Measurements from ENCODE around the gene USHBP1. TPM values are rescaled to one million over a fixed set of nuclear protein-coding genes. Genes with fewer than 3 reads are reported as not detected.

The USHBP1 gene
- total and polyA plus RNA-seq, 2 of the 13 experiments (the other 11 are each of a cell fraction or from before 2014, with no cell fraction given) = 0.15 to 1.5 TPM

- no peak for TF ChIP-seq ZNF782 (CRISPR knock-in tag; IDR thresholded peaks at IDR 0.05; ENCODE audit: borderline replicate concordance)
- TF ChIP-seq, protein P1, sequence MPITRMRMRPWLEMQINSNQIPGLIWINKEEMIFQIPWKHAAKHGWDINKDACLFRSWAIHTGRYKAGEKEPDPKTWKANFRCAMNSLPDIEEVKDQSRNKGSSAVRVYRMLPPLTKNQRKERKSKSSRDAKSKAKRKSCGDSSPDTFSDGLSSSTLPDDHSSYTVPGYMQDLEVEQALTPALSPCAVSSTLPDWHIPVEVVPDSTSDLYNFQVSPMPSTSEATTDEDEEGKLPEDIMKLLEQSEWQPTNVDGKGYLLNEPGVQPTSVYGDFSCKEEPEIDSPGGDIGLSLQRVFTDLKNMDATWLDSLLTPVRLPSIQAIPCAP (CRISPR knock-in tag; IDR thresholded peaks at IDR 0.05; ENCODE audit: low read depth) = no peak
- TF ChIP-seq, protein P2, sequence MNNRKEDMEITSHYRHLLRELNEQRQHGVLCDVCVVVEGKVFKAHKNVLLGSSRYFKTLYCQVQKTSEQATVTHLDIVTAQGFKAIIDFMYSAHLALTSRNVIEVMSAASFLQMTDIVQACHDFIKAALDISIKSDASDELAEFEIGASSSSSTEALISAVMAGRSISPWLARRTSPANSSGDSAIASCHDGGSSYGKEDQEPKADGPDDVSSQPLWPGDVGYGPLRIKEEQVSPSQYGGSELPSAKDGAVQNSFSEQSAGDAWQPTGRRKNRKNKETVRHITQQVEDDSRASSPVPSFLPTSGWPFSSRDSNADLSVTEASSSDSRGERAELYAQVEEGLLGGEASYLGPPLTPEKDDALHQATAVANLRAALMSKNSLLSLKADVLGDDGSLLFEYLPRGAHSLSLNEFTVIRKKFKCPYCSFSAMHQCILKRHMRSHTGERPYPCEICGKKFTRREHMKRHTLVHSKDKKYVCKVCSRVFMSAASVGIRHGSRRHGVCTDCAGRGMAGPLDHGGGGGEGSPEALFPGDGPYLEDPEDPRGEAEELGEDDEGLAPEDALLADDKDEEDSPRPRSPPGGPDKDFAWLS (CRISPR knock-in tag; IDR thresholded peaks at IDR 0.05; ENCODE audit: borderline replicate concordance) = no peak
- TF ChIP-seq MED1 (CRISPR knock-in tag; IDR thresholded peaks at IDR 0.05) = no peak
- no peak for TF ChIP-seq FOSL1 (CRISPR knock-in tag; IDR thresholded peaks at IDR 0.05; ENCODE audit: borderline replicate concordance)
- TF ChIP-seq FOXJ3 (CRISPR knock-in tag; IDR thresholded peaks at IDR 0.05; ENCODE audit: borderline replicate concordance) = no peak
- no peak for TF ChIP-seq ZNF329 (CRISPR knock-in tag; IDR thresholded peaks at IDR 0.05; ENCODE audit: low read depth)
- TF ChIP-seq SALL2 (CRISPR knock-in tag; IDR thresholded peaks at IDR 0.05) = no peak
- peak; percentile 94 for TF ChIP-seq KAT8 (CRISPR knock-in tag; IDR thresholded peaks at IDR 0.05)
- no peak for TF ChIP-seq ZNF749 (CRISPR knock-in tag; IDR thresholded peaks at IDR 0.05; ENCODE audit: borderline replicate concordance)
- no peak for TF ChIP-seq FOXC1 (CRISPR knock-in tag; IDR thresholded peaks at IDR 0.05; ENCODE audit: borderline replicate concordance)
- TF ChIP-seq, protein P3, sequence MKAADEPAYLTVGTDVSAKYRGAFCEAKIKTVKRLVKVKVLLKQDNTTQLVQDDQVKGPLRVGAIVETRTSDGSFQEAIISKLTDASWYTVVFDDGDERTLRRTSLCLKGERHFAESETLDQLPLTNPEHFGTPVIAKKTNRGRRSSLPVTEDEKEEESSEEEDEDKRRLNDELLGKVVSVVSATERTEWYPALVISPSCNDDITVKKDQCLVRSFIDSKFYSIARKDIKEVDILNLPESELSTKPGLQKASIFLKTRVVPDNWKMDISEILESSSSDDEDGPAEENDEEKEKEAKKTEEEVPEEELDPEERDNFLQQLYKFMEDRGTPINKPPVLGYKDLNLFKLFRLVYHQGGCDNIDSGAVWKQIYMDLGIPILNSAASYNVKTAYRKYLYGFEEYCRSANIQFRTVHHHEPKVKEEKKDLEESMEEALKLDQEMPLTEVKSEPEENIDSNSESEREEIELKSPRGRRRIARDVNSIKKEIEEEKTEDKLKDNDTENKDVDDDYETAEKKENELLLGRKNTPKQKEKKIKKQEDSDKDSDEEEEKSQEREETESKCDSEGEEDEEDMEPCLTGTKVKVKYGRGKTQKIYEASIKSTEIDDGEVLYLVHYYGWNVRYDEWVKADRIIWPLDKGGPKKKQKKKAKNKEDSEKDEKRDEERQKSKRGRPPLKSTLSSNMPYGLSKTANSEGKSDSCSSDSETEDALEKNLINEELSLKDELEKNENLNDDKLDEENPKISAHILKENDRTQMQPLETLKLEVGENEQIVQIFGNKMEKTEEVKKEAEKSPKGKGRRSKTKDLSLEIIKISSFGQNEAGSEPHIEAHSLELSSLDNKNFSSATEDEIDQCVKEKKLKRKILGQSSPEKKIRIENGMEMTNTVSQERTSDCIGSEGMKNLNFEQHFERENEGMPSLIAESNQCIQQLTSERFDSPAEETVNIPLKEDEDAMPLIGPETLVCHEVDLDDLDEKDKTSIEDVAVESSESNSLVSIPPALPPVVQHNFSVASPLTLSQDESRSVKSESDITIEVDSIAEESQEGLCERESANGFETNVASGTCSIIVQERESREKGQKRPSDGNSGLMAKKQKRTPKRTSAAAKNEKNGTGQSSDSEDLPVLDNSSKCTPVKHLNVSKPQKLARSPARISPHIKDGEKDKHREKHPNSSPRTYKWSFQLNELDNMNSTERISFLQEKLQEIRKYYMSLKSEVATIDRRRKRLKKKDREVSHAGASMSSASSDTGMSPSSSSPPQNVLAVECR (CRISPR knock-in tag; IDR thresholded peaks at IDR 0.05; ENCODE audit: borderline replicate concordance) = peak; percentile 80; the same call in 1 of the 2 replicates
- no peak for TF ChIP-seq ZNF562 (CRISPR knock-in tag; IDR thresholded peaks at IDR 0.05; ENCODE audit: borderline replicate concordance)
- no peak for TF ChIP-seq ZNF280D (CRISPR knock-in tag; IDR thresholded peaks at IDR 0.05)
- TF ChIP-seq GABPB1 (CRISPR knock-in tag; IDR thresholded peaks at IDR 0.05) = peak; percentile 97
- no peak for TF ChIP-seq JDP2 (CRISPR knock-in tag; IDR thresholded peaks at IDR 0.05; ENCODE audit: borderline replicate concordance)
- no peak for TF ChIP-seq ZNF337 (CRISPR knock-in tag; IDR thresholded peaks at IDR 0.05; ENCODE audit: borderline replicate concordance, low read depth)
- no peak for TF ChIP-seq ZNF605 (CRISPR knock-in tag; IDR thresholded peaks at IDR 0.05)
- no peak for TF ChIP-seq ZNF326 (CRISPR knock-in tag; IDR thresholded peaks at IDR 0.05; ENCODE audit: borderline replicate concordance)
Measured at GRCh38 chr19:17266975-17267788, 2.6 kb upstream of the USHBP1 start, which contains the start of gene BABAM1 (continued).

All from HepG2 (cell line).